ENCODE results near the gene TRAPPC2. TPM values are rescaled to one million over a fixed set of nuclear protein-coding genes. Genes with fewer than 3 reads are reported as not detected.
A peak's percentile ranks its signal among the peaks of the same experiment; 100 is the strongest.

Gene TRAPPC2
- 14.6 and 38.0 TPM in 2 replicates for total RNA-seq (2014; rRNA removed; shearing (Covaris generic); ENCODE audit: low replicate concordance)

DNA sequence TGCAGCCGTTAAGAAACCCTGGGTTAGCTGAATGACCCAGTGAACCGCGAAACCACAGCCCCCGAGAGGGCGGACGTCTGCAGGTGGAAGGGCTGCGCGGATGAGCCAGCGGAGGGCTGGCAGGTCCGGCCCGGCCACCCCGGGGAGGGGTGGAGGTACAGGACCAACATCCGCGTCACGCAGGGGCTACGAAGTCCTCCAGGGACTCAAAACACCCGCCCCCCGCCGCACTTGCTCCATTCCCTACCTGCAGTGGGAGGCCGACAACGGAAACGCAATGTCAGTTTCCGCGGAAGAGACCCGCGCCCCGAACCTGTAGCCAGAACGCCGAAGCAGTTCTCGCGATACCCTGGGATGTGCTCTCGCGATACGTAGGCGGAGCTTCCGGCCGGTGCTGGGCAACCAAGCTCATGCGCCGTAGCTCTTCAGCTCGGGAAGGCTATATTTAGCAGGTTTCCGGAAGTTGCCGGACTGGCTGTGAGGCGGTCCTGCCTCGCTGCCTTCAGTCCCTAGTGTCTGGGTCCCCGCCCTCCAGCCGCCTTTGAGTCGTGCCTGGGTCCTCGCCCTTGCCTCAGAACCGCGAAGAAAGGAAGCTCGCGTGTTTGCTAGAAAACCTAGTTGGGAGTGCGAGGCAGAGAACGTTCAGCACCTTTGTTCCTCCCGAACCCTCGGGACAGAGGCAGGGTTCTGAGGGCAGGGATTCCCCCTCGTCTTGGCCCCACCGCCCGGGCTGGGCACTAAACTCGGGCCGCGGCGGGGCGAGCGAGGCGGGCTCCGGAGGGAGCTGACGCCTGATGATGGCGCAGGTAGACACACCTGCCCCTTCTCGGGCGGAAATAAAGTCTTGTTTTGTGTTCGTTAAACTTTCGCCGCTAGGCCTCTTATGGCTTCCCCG is at the start of gene TRAPPC2, which contains the start of gene OFD1:
TSS of gene TRAPPC2 (minus strand) at position 343 of the 895 bp plus-strand sequence. CDS start 14,657 bp downstream, outside the sequence.
TSS of gene OFD1 (plus strand) at position 471 of the 895 bp plus-strand sequence. CDS start at position 795, 324 bp downstream.
- Histone ChIP-seq H3K4me3 (peak within 1 kb of the TSS; percentile 88), H3K9me3 (no peaks in the 10 kb centered on the region), H3K36me3 (peaks cover 22% of the 10 kb centered on the region), H3K27me3 (no peaks in the 10 kb centered on the region)
- peak; percentile 91 for DNase-seq

GRCh38 chrX:13780868-13781427 is 46.5 kb upstream of the TRAPPC2 start:
- no peak for DNase-seq
- Histone ChIP-seq H3K36me3 (no peaks in the 10 kb centered on the region), H3K27me3 (no peaks in the 10 kb centered on the region), H3K9me3 (no peaks in the 10 kb centered on the region), H3K4me3 (no peak overlapping the region)

DNA sequence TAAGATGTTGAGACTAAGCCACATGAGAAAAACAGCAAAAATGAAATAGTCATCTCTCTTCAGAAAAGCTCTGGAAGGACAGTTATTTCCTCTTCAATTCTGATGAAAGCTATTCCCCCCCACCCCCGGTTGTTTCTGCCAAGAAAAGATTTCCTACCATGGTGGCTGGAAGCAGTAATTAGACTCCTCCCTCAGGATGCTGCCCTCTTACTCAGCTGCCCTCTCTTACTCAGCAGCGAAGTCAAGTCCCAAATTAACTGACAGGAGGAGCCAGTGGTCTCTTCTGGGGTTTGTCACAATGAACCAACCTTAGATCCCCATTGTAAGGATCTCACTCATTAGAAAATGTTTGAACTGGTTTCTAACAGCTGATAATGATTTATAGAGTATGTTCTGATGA is 44.5 kb upstream of the TRAPPC2 start:
- Histone ChIP-seq H3K36me3 (no peaks in the 10 kb centered on the region), H3K9me3 (no peaks in the 10 kb centered on the region), H3K4me3 (no peak overlapping the region), H3K27me3 (no peaks in the 10 kb centered on the region)
- peak; percentile 21 for DNase-seq

DNA sequence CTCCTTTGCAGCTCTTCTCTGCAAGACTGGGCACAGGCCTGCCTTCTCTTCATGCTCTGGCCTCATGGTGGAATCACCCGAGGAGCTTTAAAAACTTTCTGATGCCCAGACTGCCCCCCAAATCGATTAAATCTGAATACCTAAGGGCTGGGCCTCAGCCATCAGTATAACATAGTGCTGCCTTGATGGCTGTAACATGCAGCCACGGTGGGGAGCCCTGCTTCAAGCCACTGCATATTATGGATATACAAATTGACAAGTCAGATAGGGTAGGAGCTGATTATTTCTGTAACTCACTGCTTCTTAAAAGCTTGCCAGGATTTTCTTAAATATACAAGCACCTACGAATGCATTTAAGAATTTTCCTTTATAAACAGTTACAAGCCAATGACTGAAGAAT is 42.0 kb upstream of the TRAPPC2 start:
- no peak overlapping the region for H3K4me3 ChIP-seq
- H3K36me3 ChIP-seq, result no peaks in the 10 kb centered on the region
- no peak for DNase-seq
- no peaks in the 10 kb centered on the region for H3K9me3 ChIP-seq
- H3K27me3 ChIP-seq, result no peaks in the 10 kb centered on the region

GRCh38 chrX:13775837-13776236 is 41.4 kb upstream of the TRAPPC2 start:
- Histone ChIP-seq H3K36me3 (peaks cover under 1% of the 10 kb centered on the region; the same call in 1 of the 2 replicates), H3K27me3 (no peaks in the 10 kb centered on the region), H3K4me3 (no peak overlapping the region), H3K9me3 (no peaks in the 10 kb centered on the region)
- no peak for DNase-seq

DNA sequence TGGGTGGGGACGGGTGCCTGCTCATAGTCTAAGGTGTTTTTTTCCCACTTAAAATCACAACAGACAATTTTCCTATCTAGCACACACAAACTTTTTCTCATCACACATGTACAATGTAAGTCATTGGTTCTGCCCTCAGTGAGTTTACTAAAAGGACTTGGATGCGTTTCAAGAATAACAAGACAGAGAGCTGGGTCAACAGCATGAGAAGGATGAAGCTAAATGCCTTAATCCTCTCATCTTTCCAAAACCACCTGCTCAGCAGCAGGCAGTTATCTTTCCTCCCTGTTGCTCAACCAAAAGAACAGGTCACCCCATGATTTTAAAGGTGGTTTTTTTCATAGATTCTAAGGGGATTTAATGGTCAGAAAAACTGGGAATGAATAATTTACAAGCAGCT is 40.3 kb upstream of the TRAPPC2 start:
- no peak for DNase-seq
- Histone ChIP-seq H3K27me3 (no peaks in the 10 kb centered on the region), H3K36me3 (peaks cover 10% of the 10 kb centered on the region; the same call in 1 of the 2 replicates), H3K9me3 (no peaks in the 10 kb centered on the region), H3K4me3 (no peak overlapping the region)

DNA sequence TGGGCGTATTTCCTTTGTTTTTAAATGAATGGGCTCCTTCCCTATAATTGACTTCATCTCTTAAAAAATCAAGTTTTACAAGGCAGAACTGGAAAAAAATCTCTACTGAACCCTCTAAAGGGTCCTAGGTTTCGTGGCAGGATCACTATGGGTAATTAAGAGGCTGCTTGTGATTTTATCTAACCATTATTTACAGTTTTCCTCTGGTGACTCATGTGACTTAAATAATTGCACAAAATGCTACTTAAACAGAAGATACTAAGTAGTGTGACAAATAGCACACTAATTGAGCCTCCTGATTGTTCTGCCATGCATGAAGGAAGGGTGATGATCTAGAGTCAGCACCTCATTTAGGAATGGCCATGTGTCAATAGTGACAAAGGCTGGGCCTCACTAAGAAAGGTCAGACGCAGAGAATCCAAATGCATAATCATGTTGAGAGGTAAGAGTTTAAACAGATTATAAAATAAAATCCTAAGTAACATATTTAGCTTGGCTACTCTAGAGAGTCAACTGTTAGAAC is 35.7 kb upstream of the TRAPPC2 start:
- H3K9me3 ChIP-seq, result no peaks in the 10 kb centered on the region
- H3K4me3 ChIP-seq, result no peak overlapping the region
- no peak for DNase-seq
- H3K27me3 ChIP-seq, result no peaks in the 10 kb centered on the region
- H3K36me3 ChIP-seq, result peaks cover 11% of the 10 kb centered on the region

DNA sequence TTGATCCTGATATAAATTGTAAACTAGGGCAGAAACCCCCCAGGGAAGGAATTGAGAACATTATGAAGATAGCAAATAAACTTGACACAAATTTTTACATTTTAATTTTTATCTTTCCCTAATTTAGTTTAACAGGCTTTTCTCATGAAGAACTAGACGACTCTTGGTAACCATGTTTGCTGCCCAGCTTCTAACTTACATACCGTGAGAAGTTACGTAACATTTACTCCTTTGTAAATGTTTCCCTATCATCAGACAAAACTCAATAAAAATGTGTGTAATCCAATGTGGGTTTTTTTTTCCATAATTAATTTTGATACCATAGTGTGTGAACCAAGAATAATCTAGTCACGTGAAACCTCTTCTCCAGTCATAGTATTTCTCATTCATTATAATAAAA is 34.5 kb upstream of the TRAPPC2 start:
- Histone ChIP-seq H3K27me3 (no peaks in the 10 kb centered on the region), H3K9me3 (no peaks in the 10 kb centered on the region), H3K36me3 (peaks cover 11% of the 10 kb centered on the region), H3K4me3 (no peak overlapping the region)
- DNase-seq, result no peak

DNA sequence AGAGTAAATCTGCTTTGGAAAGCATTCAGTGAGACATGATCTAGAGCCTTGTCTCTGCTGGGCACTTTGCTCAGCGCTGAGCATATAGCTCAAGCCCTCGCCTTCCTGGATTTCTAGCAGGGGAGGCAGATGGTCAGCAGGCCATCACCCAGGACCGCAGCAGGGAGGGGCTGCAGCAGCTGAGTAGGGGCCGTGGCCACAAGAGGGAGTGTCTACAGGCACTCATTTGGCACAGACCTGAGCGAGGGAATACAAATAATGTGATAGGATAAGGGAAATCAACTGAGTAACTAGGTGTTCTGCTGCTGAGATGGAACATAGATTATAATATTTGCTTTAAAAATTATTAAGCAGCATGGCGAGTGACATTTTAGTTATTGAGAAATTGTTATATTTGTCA is 30.3 kb upstream of the TRAPPC2 start:
- no peak for DNase-seq
- Histone ChIP-seq H3K4me3 (no peak overlapping the region), H3K9me3 (no peaks in the 10 kb centered on the region), H3K36me3 (peaks cover 5% of the 10 kb centered on the region), H3K27me3 (no peaks in the 10 kb centered on the region)

DNA sequence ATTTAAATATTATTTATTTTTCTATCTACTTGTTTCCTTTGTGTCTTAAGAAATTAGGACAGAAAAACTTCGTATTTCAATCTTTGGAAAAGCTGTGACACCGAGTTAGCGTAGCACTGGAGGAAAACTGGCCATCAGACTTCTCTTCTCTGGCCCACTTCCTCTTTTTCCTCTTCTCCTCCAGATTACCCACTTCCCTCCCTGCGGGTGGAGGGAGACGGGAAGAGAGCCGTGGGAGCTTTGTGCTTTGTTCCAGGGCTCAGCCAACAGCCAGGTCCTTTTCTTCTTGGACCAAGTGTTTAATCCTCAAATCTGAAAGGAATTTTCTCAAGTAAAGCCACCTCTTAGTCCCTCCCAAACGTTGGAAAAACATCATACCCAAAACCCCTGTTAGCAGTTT is 29.9 kb upstream of the TRAPPC2 start:
- H3K9me3 ChIP-seq, result no peaks in the 10 kb centered on the region
- H3K36me3 ChIP-seq, result peaks cover 3% of the 10 kb centered on the region; the same call in 1 of the 2 replicates
- H3K4me3 ChIP-seq, result no peak overlapping the region
- no peaks in the 10 kb centered on the region for H3K27me3 ChIP-seq
- no peak for DNase-seq

DNA sequence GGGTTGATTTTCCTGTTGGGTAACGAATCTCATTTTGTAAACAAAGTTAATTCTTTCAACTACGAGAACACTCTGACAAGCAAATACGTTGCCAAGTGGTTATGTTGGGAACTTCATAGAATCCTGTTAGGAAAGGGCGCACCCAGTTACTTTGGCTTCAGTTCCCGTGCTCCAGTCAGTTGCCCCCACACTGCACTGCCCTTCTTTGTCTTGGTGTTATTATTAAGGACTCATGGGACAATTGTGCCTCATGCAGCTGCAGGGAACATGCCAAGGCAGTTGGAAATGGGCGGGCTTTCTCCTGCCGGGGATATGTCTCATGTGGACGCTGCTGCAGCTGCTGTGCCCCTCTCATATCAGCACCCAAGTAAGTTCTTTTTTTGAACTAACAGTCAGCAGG is 29.1 kb upstream of the TRAPPC2 start:
- DNase-seq, result no peak
- Histone ChIP-seq H3K27me3 (no peaks in the 10 kb centered on the region), H3K4me3 (no peak overlapping the region), H3K9me3 (no peaks in the 10 kb centered on the region), H3K36me3 (peaks cover 5% of the 10 kb centered on the region; the same call in 1 of the 2 replicates)

DNA sequence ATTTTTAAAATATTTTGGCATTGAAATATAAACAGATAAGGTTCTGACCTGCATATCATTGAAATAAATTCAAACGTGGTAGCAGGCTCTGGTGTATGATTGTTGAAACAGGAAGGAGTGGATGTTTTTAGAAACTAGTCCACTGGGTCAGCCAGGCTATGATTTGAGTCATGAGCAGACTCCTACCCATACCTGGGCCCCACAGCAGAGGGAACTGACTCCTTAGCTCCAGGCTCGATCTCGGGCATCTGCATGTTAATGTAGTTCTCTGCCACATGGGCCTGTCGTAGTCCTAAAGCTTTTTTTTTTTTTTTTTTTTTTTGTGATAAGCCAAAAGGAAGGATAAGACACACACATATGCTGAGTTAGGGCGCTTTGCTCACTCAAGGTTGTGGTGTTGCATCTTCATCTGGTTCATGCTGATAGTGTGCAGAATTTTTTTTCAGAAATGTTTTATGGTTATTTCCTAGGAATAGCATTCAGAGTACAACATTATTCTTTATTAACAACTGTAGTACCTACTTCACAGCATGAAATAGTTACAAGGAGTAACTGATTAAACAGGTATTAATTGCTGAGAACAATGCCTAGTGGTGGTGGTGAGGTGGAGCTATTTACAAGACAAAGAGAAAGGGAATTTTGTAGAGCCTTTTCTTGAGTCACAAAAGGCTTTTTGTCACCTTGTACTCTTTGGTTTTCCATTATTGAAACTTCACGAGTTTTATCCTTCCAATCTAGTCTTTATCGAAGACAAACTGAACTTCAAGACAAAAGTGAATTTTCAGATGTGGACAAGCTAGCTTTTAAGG is 27.4 kb upstream of the TRAPPC2 start:
- Histone ChIP-seq H3K27me3 (no peaks in the 10 kb centered on the region), H3K9me3 (no peaks in the 10 kb centered on the region), H3K36me3 (peaks cover 5% of the 10 kb centered on the region; the same call in 1 of the 2 replicates), H3K4me3 (no peak overlapping the region)
- DNase-seq, result no peak

- Histone ChIP-seq H3K27me3 (no peaks in the 10 kb centered on the region), H3K36me3 (peaks cover 5% of the 10 kb centered on the region; the same call in 1 of the 2 replicates), H3K4me3 (no peak overlapping the region), H3K9me3 (no peaks in the 10 kb centered on the region)
- no peak for DNase-seq
These were observed 26.0 kb upstream of the TRAPPC2 start for GRCh38 chrX:13760426-13760825.

GRCh38 chrX:13759152-13759718 is 24.8 kb upstream of the TRAPPC2 start:
- no peaks in the 10 kb centered on the region for H3K27me3 ChIP-seq

DNA sequence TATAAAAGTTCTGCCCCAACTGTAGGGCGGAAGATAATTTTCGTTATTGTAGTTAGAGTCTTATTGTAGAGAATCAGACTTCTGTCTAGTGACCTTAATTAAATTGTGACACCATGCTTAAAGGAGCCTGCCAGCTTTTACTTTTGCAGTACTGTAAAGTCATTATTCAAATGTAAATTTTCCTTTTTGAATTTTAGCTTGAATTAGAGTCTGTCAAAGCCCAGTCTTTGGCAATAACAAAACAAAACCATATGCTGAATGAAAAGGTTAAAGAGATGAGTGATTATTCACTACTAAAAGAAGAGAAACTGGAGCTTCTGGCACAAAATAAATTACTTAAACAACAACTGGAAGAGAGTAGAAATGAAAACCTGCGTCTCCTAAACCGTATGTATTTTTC is 22.0 kb upstream of the TRAPPC2 start:
- Histone ChIP-seq H3K4me3 (no peak overlapping the region), H3K9me3 (no peaks in the 10 kb centered on the region), H3K36me3 (peaks cover 13% of the 10 kb centered on the region), H3K27me3 (no peaks in the 10 kb centered on the region)
- DNase-seq, result no peak

More at GRCh38 chrX:13759152-13759718, 24.8 kb upstream of the TRAPPC2 start:
- no peak overlapping the region for H3K4me3 ChIP-seq
- H3K36me3 ChIP-seq, result peaks cover 5% of the 10 kb centered on the region; the same call in 1 of the 2 replicates
- H3K9me3 ChIP-seq, result no peaks in the 10 kb centered on the region
- no peak for DNase-seq

DNA sequence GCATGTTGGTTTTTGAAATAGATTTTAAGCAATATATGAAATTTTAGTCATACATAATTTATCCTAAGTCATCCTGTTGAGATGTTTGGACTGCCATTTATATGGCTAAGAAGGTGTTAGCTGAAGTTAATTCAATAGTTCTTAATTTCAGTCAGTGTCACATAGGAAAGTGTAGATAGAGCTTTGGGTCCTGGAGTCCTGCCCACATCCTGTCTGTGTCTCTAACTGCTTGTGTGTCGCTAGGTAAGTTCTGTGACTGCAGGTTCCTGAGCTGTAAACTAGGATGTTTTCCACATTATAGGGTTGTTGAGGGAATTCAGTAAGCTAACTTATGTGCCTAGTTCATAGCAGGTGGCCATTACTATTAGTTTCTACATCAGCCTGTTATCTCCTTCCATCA is 20.8 kb upstream of the TRAPPC2 start:
- DNase-seq, result no peak
- H3K4me3 ChIP-seq, result no peak overlapping the region
- no peaks in the 10 kb centered on the region for H3K9me3 ChIP-seq
- no peaks in the 10 kb centered on the region for H3K27me3 ChIP-seq
- H3K36me3 ChIP-seq, result peaks cover 13% of the 10 kb centered on the region
